Upper lobe of right lung (tissue), 1 donor: Measurements from ENCODE around the gene MEI4. TPM values are rescaled to one million over a fixed set of nuclear protein-coding genes. Genes with fewer than 3 reads are reported as not detected.

ENCODE experiments used
- ATAC-seq: fragments of 200-7000 bp; cut with Tn5 transposase; one replicate; pipeline ENCODE4 v1.9.1; 2020; ENCODE audit warnings: mild to moderate bottlenecking, moderate library complexity
- DNase-seq: peaks from one replicate; pipeline ENCODE4 v3.0.0-alpha.2; 2020
- H3K27ac ChIP-seq: fragments of 200-600 bp; one replicate; pipeline ENCODE4 v1.8.0; 2022
- H3K27me3 ChIP-seq: fragments of 200-600 bp; one replicate; pipeline ENCODE4 v1.8.0; 2022; ENCODE audit warnings: mild to moderate bottlenecking
- H3K36me3 ChIP-seq: fragments of 200-600 bp; one replicate; pipeline ENCODE4 v1.8.0; 2022
- H3K4me1 ChIP-seq: fragments of 200-600 bp; one replicate; pipeline ENCODE4 v1.8.0; 2022
- H3K4me3 ChIP-seq: fragments of 200-600 bp; one replicate; pipeline ENCODE4 v1.8.0; 2022; ENCODE audit warnings: mild to moderate bottlenecking
- H3K9me3 ChIP-seq: fragments of 200-600 bp; one replicate; pipeline ENCODE4 v1.8.0; 2022
- CTCF ChIP-seq: fragments of 200-600 bp; IDR thresholded peaks from one replicate; pipeline ENCODE4 v1.8.0; 2022; ENCODE audit warnings: antibody characterized with exemption
- intact Hi-C: fragments of 100-400 bp; cut with DNase I; formaldehyde crosslinking; loops from one replicate; pipeline ENCODE4 v1.11.0; 2022
- total RNA-seq: library from RNA; stranded (reverse); fragmentation: NEBNext Ultra II Directional; extraction: Animal tissue kit (Norgen Biotek cat#: 25700); gene quantifications from one replicate; pipeline ENCODE4 v1.2.1, GENCODE V29; 2021
- donor health status: DM: no; HTN: yes; CAD: no; lungs with severe emphysema.

Gene MEI4
- total RNA-seq, 1 donor from 2014 or later = not detected

GRCh38 chr6:77880501-77880900 is 227.7 kb downstream of the MEI4 start:
- DNase-seq (no peak), ATAC-seq (no peak)
- Histone ChIP-seq H3K27me3 (no peaks in the 10 kb centered on the region), H3K36me3 (no peaks in the 10 kb centered on the region), H3K4me1 (no peaks in the 10 kb centered on the region), H3K4me3 (no peak overlapping the region), H3K27ac (no peak overlapping the region), H3K9me3 (no peaks in the 10 kb centered on the region)
- TF ChIP-seq CTCF = no peak
- intact Hi-C loops = no loop called here

GRCh38 chr6:77883851-77884250 is 231.0 kb downstream of the MEI4 start:
- ATAC-seq (no peak), DNase-seq (no peak)
- intact Hi-C loops = no loop called here
- H3K9me3 ChIP-seq = no peaks in the 10 kb centered on the region
- H3K27me3 ChIP-seq = no peaks in the 10 kb centered on the region
- TF ChIP-seq CTCF = no peak
- no peak overlapping the region for H3K4me3 ChIP-seq
- no peaks in the 10 kb centered on the region for H3K4me1 ChIP-seq
- H3K27ac ChIP-seq = no peak overlapping the region
- no peaks in the 10 kb centered on the region for H3K36me3 ChIP-seq

- Histone ChIP-seq H3K4me3 (no peak overlapping the region), H3K27me3 (no peaks in the 10 kb centered on the region), H3K9me3 (no peaks in the 10 kb centered on the region), H3K36me3 (no peaks in the 10 kb centered on the region), H3K27ac (no peak overlapping the region), H3K4me1 (no peaks in the 10 kb centered on the region)
- DNase-seq (no peak), ATAC-seq (no peak)
- intact Hi-C loops = no loop called here
- TF ChIP-seq CTCF = no peak
Measured at GRCh38 chr6:77893391-77893790, 240.6 kb downstream of the MEI4 start.

DNA sequence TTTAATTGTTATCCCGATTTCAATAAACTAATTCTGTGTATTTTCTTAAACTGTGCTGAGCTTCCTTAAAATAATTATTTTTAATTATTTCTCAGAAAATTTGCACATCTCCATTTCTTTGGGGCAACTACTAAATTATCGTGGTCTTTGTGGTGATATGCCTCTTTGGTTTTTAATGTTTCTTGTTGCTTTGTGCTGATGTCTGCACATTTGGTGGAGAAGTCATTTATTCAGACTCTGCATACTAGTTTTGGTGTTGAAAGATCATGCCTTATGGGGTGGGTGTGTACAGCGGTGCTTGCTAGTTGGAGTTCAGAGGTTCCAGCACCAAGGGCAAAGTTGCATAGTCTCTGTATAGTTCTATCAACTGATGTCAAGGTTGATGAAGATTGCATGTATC is 253.2 kb downstream of the MEI4 start:
- H3K4me1 ChIP-seq = no peaks in the 10 kb centered on the region
- no peak overlapping the region for H3K27ac ChIP-seq
- ATAC-seq (no peak), DNase-seq (no peak)
- TF ChIP-seq CTCF = no peak
- no peaks in the 10 kb centered on the region for H3K27me3 ChIP-seq
- H3K4me3 ChIP-seq = no peak overlapping the region
- peaks cover 4% of the 10 kb centered on the region for H3K9me3 ChIP-seq
- intact Hi-C loops = no loop called here
- no peaks in the 10 kb centered on the region for H3K36me3 ChIP-seq

DNA sequence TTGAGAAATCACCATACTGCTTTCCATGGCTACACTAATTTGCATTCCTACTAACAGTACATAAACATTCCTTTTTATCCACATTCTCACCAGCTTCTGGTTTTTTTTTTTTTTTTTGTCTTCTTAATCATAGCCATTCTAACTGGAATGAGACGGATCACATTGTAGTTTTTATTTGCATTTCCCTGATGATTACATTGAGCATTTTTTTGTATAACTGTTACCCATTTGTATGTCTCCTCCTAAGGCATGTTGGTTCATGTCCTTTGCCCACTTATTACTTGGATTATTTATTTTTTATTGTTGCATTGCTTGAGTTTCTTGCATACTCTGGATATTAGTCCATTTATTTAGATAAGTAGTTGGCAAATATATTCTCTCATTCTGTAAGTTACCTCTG is 258.0 kb downstream of the MEI4 start:
- intact Hi-C loops = no loop called here
- H3K4me3 ChIP-seq = no peak overlapping the region
- no peaks in the 10 kb centered on the region for H3K4me1 ChIP-seq
- TF ChIP-seq CTCF = no peak
- DNase-seq (no peak), ATAC-seq (no peak)
- peaks cover 13% of the 10 kb centered on the region for H3K9me3 ChIP-seq
- no peaks in the 10 kb centered on the region for H3K27me3 ChIP-seq
- H3K27ac ChIP-seq = no peak overlapping the region
- H3K36me3 ChIP-seq = no peaks in the 10 kb centered on the region

- Histone ChIP-seq H3K4me1 (no peaks in the 10 kb centered on the region), H3K27ac (no peak overlapping the region), H3K9me3 (no peaks in the 10 kb centered on the region), H3K4me3 (no peak overlapping the region), H3K36me3 (no peaks in the 10 kb centered on the region), H3K27me3 (no peaks in the 10 kb centered on the region)
- TF ChIP-seq CTCF = no peak
- intact Hi-C loops = no loop called here
- DNase-seq (no peak), ATAC-seq (no peak)
Measured at GRCh38 chr6:77926198-77926751, 273.4 kb downstream of the MEI4 start.
